Fibroblast of skin of abdomen (primary cell): ENCODE data around the gene VWA3A.
"Not testable (repeated sequence)": the region's sequence is repeated elsewhere in the genome, so short reads cannot be mapped to it uniquely, and the experiment has no call there.

Experiments
- DNase-seq: peaks from one replicate; pipeline ENCODE4 v3.0.0-alpha.2; 2013

The VWA3A gene

GRCh38 chr16:22141767-22142166, 49.4 kb downstream of the VWA3A start:
- DNase-seq: no peak

GRCh38 chr16:22144520-22144919, 52.2 kb downstream of the VWA3A start:
- DNase-seq: no peak

DNA sequence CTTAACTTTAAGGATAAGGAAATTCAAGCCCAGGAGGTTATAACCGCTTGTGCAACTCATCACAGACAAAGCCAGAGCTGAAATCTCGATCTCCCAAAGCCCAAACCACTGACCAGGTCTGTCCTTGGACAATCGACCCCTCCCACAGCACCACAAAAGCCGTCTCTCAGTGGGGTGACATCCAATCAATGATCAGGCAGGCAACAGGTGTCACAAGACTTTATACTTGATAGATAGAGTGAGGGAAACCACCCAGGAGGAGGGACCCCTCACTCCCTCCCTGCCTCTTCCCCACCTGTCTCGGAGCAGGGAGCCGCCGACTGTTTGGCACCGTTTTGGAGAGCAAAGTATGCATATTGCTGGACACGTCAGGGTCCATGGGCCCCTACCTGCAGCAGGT, 55.5 kb downstream of the VWA3A start:
- no peak for DNase-seq

- DNase-seq: no peak
Measured at GRCh38 chr16:22151246-22151998, 59.1 kb downstream of the VWA3A start.

DNA sequence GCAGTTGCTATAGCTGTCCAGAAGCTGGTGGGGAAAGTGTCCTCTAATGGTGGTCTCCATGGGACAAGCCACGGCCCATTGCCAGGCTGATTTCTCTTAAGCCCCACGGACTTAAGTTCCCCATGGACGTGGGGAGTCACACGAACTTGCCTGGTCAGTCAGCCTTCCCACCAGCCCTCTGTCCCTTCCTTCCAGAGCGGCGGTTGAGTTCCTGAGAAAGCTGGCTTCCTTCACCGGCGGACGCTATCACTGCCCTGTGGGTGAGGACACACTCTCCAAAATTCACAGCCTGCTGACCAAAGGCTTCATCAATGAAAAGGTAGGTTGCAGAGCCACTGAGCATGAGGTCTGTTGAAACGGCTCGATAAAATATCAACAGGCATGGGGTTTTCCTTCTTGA, 60.0 kb downstream of the VWA3A start:
- no peak for DNase-seq

DNA sequence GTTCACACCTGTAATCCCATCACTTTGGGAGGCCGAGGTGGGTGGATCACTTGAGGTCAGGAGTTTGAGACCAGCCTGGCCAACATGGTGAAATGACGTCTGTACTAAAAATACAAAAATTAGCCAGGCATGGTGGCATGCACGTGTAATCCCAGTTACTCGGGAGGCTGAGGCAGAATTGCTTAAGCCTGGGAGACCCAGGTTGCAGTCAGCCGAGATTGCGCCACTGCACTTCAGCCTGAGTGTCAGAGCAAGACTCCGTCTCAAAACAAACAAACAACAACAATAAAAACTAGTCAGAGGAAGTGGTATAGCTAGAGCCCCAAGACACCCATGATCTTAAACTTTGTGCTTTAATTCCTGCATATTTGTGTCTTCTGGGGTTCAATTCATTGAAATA, 60.7 kb downstream of the VWA3A start:
- DNase-seq: not testable (repeated sequence)

DNA sequence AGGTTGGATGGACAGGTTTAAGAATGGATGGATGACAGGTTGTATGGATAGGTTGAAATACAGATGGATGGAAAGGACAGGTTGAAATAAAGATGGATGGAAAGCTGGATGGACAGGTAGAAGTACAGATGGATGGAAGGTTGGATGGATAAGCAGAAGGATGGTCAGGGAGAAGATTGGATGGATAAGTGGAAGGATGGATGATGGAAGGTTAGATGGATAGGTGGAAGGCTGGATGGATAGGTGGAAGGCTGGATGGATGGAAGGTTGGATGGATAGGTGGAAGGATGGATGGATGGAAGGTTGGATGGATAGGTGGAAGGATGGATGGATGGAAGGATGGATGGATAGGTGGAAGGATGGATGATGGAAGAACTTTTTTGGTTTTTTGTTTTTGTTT, 69.1 kb downstream of the VWA3A start:
- DNase-seq: no peak

GRCh38 chr16:22161999-22162655, 69.8 kb downstream of the VWA3A start, which contains the start of gene SDR42E2:
Gene SDR42E2 (plus strand): TSS chr16:22162506. CDS start chr16:22165583, 3,077 bp downstream.
- no peak for DNase-seq

GRCh38 chr16:22162656-22163009, 70.3 kb downstream of the VWA3A start:
- DNase-seq: no peak

DNA sequence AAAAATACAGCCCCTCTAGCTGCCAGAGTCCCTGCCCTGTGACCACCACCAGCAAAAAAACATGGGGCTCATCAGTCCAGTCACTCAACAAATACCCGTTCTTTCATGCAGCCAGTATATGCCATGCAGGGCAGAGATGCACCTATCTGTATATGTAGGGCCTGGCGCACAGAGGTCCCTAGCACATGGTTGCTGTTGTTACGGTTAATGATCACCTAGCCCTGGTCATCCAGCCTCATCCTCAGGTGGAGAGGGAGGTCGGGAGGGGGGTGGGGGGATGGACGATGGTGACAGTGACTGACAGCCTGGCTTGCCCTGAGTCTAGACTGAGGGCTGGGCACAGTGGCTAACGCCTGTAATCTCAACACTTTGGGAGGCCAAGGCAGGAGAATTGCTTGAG, 71.5 kb downstream of the VWA3A start:
- no peak for DNase-seq

DNA sequence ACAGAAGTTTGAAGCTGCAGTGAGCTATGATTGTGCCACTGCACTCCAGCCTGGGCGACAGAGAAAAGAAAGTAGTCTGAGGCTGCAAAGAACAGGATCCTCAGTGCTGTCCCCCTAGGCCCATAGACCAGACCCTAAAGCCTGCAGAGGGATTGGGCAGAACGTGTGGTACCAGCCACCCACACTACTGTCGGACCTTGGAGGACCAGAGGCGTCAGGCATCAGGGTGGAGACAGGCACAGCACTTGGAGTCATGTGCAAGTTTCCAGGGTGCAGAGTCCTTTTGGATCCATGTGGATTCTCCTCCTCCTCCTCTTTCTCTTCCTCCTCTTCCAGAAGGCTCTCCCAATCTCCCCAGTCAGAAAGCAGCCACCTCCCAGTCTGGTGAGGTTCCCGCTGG, 72.1 kb downstream of the VWA3A start:
- DNase-seq: no peak

DNA sequence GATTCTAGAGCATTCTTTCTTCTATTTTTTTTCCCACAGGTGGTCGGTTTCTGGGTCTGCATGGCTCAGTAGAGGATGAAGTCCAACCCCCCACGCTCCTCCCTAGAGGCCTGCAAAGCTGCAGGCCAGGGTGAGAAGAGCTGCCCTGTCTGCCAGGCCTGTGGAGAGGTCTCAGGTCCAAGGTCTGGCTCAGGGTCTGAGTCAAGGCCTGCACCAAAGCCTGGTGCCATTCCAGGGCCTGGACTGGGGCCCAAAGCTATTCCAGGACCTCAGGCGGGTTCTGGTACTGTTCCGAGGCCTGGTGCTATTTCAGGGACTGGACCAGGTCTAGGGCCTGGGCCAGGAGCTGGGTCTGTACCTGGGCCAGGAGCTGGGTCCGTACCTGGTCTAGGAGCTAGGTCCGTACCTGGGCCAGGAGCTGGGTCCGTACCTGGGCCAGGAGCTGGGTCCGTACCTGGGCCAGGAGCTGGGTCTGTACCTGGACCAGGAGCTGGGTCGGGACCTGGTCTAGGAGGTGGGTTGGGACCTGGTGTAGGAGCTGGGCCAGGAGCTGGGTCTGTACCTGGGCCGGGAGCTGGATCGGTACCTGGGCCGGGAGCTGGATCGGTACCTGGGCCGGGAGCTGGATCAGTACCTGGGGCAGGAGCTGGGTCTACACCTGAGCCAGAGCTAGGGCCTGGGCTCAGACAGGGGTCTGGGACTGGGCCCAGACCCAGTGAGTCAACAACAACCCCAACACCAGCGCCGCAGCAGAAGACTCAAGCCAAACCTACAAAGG, 73.4 kb downstream of the VWA3A start:
- no peak for DNase-seq

- no peak for DNase-seq
Measured at GRCh38 chr16:22171953-22172352, 79.6 kb downstream of the VWA3A start.

DNA sequence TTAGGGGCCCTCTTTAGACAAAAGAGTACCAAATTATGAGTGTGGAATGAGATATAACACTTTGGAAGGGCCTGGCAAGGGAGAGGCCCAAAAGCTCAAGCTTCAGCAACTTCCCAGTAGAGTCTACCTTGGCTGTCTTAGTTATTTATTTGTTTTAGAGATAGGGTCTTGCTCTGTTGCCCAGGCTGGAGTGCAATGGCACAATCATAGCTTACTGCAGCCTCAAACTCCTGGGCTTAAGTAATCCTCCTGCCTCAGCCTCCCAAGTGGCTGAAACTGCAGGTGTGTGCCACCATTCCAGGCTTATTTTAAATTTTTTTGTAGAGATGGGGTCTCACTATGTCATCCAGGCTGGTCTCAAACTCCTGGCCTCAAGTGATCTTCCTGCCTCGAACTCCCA, 80.3 kb downstream of the VWA3A start:
- not testable (repeated sequence) for DNase-seq

DNA sequence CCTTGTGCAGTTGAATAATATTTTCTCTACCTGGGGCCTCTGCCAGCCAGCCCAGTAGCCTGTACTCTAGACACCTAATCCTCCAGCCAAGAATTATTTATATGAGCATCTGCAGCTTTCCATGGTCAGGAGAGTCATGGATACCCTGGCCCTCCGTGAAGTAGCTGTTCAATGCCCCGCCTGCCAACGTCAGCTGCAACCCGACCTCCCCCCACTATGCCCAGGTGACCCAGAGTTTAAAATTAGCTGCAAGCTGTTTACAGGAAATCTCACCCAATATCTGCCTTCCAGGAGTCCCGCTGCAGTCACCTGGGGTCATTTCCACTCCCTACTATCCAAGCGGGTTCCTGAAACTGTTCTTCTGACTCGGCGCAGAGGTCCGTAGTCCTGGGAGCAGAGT, 82.3 kb downstream of the VWA3A start:
- DNase-seq: no peak

- no peak for DNase-seq
Measured at GRCh38 chr16:22177968-22178930, 85.9 kb downstream of the VWA3A start.

GRCh38 chr16:22181426-22181825, 89.1 kb downstream of the VWA3A start:
- DNase-seq: no peak

GRCh38 chr16:22181843-22182242, 89.5 kb downstream of the VWA3A start:
- no peak for DNase-seq

DNA sequence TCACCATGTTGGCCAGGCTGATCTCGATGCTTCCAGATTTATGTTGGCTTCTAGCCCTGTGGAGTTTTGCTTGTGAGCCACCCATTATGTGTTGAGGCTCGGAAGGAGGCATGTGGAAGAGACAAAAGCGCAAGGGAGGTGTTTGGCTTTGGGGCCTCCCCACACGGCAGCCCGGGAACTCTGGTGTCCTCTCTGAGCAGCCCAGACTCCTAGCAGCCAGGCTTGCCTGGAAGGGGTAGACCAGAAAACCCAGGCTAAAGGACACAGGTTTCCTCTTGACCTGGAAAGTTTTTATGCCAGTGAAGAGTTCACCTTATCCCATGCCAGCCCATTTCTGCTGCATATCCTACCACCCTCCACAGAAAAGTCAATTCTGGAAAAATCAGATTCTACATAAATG, 91.0 kb downstream of the VWA3A start:
- no peak for DNase-seq

DNA sequence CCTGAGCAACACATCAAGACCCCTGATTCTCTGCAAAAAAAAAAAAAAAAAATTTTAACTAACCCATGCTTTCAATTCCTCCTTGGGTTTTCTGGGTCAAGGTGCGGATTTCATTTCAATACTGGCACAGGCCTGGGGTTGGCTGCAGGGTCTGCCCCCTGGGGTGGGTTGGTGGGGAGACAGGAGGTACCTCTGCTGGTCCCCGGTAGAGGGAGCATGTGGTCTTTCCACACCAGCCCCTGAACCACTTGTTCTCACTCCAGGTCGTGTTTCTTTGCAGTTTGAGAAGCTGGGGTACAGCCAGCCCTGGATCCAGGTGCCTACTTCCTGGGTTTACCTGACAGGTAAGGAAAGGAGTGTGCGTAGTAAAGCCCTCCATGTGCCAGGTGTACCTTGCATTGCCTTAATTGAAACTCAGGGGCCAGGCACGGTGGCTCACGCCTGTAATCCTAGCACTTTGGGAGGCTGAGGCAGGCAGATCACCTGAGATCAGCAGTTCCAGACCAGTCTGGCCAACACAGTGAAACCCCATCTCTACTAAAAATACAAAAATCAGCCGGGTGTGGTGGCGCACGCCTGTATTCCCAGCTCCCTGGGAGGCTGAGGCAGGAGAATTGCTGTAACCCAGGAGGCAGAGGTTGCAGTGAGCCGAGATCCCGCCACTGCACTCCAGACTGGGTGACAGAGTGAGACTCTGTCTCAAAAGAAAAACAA, 91.7 kb downstream of the VWA3A start:
- no peak for DNase-seq

DNA sequence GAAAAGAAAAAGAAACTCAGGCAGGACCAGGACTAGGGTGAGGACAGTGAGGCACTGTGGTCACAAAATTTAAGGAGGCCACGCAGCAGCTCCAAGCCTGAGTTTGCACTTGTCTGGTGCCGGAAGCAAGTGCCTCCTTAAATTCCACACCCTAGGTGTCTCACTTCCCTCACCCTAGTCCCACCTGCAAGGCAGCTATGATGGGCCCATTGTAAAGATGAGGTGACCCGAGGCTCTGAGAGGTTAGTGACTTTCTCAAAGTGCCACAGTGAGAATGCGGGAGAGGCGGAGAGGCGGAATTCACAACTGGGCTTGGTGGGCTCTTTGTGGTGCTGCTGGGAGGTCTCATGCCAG, 92.3 kb downstream of the VWA3A start:
- no peak for DNase-seq

GRCh38 chr16:22186517-22186916, 94.2 kb downstream of the VWA3A start:
- no peak for DNase-seq
